Sigmoid colon (tissue), 4 donors: ENCODE data around the gene ANP32E.

ENCODE experiments used
- POLR2A ChIP-seq, 2 donors: fragments of 450-650 bp; IDR thresholded peaks; one replicate each; pipeline ENCODE4 v1.6.1; 2016; ENCODE audit warnings: antibody characterized with exemption in 2 of 2, mild to moderate bottlenecking in 2 of 2, moderate library complexity in 2 of 2
- POLR2AphosphoS5 ChIP-seq, 4 donors: sonication (generic); formaldehyde crosslinking; IDR thresholded peaks; one replicate each; pipeline ENCODE4 v1.6.1; 2017; ENCODE audit warnings: antibody characterized with exemption in 4 of 4
- TF ChIP-seq, protein P1 (sequence below), 4 experiments: fragments of 450-650 bp in 3 of 4; fragments of 200-600 bp in 1 of 4; IDR thresholded peaks; one replicate each; pipeline ENCODE4 v1.5.1; 2016 to 2019; ENCODE audit warnings: antibody characterized with exemption in 4 of 4, mild to moderate bottlenecking in 3 of 4, moderate library complexity in 2 of 4

GRCh38 chr1:150273311-150273710 is 37.4 kb upstream of the ANP32E start:
- TF ChIP-seq POLR2AphosphoS5 (IDR thresholded peaks at IDR 0.05) (no peak), POLR2A (IDR thresholded peaks at IDR 0.05) (no peak)
- TF ChIP-seq, protein P1, sequence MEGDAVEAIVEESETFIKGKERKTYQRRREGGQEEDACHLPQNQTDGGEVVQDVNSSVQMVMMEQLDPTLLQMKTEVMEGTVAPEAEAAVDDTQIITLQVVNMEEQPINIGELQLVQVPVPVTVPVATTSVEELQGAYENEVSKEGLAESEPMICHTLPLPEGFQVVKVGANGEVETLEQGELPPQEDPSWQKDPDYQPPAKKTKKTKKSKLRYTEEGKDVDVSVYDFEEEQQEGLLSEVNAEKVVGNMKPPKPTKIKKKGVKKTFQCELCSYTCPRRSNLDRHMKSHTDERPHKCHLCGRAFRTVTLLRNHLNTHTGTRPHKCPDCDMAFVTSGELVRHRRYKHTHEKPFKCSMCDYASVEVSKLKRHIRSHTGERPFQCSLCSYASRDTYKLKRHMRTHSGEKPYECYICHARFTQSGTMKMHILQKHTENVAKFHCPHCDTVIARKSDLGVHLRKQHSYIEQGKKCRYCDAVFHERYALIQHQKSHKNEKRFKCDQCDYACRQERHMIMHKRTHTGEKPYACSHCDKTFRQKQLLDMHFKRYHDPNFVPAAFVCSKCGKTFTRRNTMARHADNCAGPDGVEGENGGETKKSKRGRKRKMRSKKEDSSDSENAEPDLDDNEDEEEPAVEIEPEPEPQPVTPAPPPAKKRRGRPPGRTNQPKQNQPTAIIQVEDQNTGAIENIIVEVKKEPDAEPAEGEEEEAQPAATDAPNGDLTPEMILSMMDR (IDR thresholded peaks at IDR 0.05) = no peak
